HepG2 (cell line): ENCODE results near the gene VAMP4. TPM values are rescaled to one million over a fixed set of nuclear protein-coding genes. Genes with fewer than 3 reads are reported as not detected.

ENCODE experiments used
- ARID4A ChIP-seq: sonication (generic); formaldehyde crosslinking; IDR thresholded peaks from 2 replicates; pipeline ENCODE4 v1.5.0; 2020; ENCODE audit warnings: mild to moderate bottlenecking, missing genetic modification reagents, borderline replicate concordance
- GATAD1 ChIP-seq: IDR thresholded peaks from 2 replicates; pipeline ENCODE4 v1.6.1; 2016; ENCODE audit warnings: missing genetic modification reagents, missing compliant biosample characterization
- GMEB2 ChIP-seq: IDR thresholded peaks from 2 replicates; pipeline ENCODE4 v1.6.1; 2016; ENCODE audit warnings: missing biosample characterization, missing genetic modification reagents, low read depth
- HMGXB3 ChIP-seq: sonication (generic); formaldehyde crosslinking; IDR thresholded peaks from 2 replicates; pipeline ENCODE4 v1.4.0; 2020; ENCODE audit warnings: missing genetic modification reagents, borderline replicate concordance
- HNF4G ChIP-seq, 2 experiments: sonication (generic) in 1 of 2; formaldehyde crosslinking in 1 of 2; IDR thresholded peaks; 2 replicates each; pipeline versions ENCODE4 v1.4.0 to v1.6.1; 2011 to 2020; ENCODE audit warnings: borderline replicate concordance in 2 of 2, low read depth in 2 of 2, mild to moderate bottlenecking in 2 of 2, low read length in 1 of 2, missing genetic modification reagents in 1 of 2, moderate library complexity in 1 of 2
- HOXA5 ChIP-seq: sonication (generic); formaldehyde crosslinking; IDR thresholded peaks from 2 replicates; pipeline ENCODE4 v1.4.0; 2020; ENCODE audit warnings: missing genetic modification reagents
- KDM2A ChIP-seq: sonication (generic); formaldehyde crosslinking; IDR thresholded peaks from 2 replicates; pipeline ENCODE4 v1.4.0; 2020; ENCODE audit warnings: low read depth, missing genetic modification reagents, borderline replicate concordance
- KDM5A ChIP-seq: fragments of 200-600 bp; sonication (generic); IDR thresholded peaks from 2 replicates; pipeline ENCODE4 v1.7.0; 2018; ENCODE audit warnings: antibody characterized with exemption, mild to moderate bottlenecking, low read length, borderline replicate concordance
- NFATC3 ChIP-seq: sonication (generic); formaldehyde crosslinking; IDR thresholded peaks from 2 replicates; pipeline ENCODE4 v1.5.1; 2020; ENCODE audit warnings: mild to moderate bottlenecking, missing genetic modification reagents
- NFE2L2 ChIP-seq: fragments of 150-350 bp; IDR thresholded peaks from 2 replicates; pipeline ENCODE4 v1.6.1; 2014; ENCODE audit warnings: low read length
- NONO ChIP-seq, 2 experiments: fragments of 450-650 bp in 1 of 2; sonication (generic) in 1 of 2; formaldehyde crosslinking in 1 of 2; IDR thresholded peaks in 1 of 2; conservative IDR thresholded peaks in 1 of 2; 2 replicates each; pipeline versions ENCODE4 v1.6.1 to v1.8.0; 2017 to 2022; ENCODE audit warnings: mild to moderate bottlenecking in 1 of 2, missing genetic modification reagents in 1 of 2, moderate library complexity in 1 of 2
- SAFB2 ChIP-seq: sonication (generic); formaldehyde crosslinking; IDR thresholded peaks from 2 replicates; pipeline ENCODE4 v1.5.1; 2020; ENCODE audit warnings: missing genetic modification reagents, low read depth, mild to moderate bottlenecking, borderline replicate concordance
- ZNF101 ChIP-seq: sonication (generic); formaldehyde crosslinking; IDR thresholded peaks from 2 replicates; pipeline ENCODE4 v1.4.0; 2020; ENCODE audit warnings: mild to moderate bottlenecking, low read depth, missing genetic modification reagents, borderline replicate concordance
- ZNF354B ChIP-seq: sonication (generic); formaldehyde crosslinking; IDR thresholded peaks from 2 replicates; pipeline ENCODE4 v1.8.0; 2022; ENCODE audit warnings: mild to moderate bottlenecking, missing genetic modification reagents
- ZNF510 ChIP-seq: sonication (generic); formaldehyde crosslinking; IDR thresholded peaks from 2 replicates; pipeline ENCODE4 v1.4.0; 2020; ENCODE audit warnings: low read depth, mild to moderate bottlenecking, missing genetic modification reagents
- ZNF547 ChIP-seq: sonication (generic); formaldehyde crosslinking; IDR thresholded peaks from 2 replicates; pipeline ENCODE4 v1.5.1; 2020; ENCODE audit warnings: mild to moderate bottlenecking, missing genetic modification reagents
- polyA plus RNA-seq, 8 experiments: library from polyadenylated mRNA; depleted of rRNA in 3 of 8; stranded (reverse) in 7 of 8; unstranded in 1 of 8; fragments of >200 nt; fragmentation: Illumina TruSeq in 4 of 8; extraction: Trizol in 4 of 8; gene quantifications; 2 replicates each; pipeline versions ENCODE4 v1.2.1 to v1.2.3, GENCODE V29; 2011 to 2016; ENCODE audit warnings: low read depth in 4 of 8, missing spikeins in 1 of 8, mixed read lengths in 1 of 8; ENCODE audit not compliant: insufficient read depth in 1 of 8
- total RNA-seq, 5 experiments: library from RNA; depleted of rRNA; stranded (reverse); fragments of >200 nt; fragmentation: Illumina TruSeq; extraction: Trizol; gene quantifications; 2 replicates each; pipeline ENCODE4 v1.2.3, GENCODE V29; 2016; ENCODE audit warnings: low read depth in 1 of 5

VAMP4 gene
- total and polyA plus RNA-seq, 2 of the 13 experiments (the other 11 are each of a cell fraction or from before 2014, with no cell fraction given) = 1.4 to 2.0 TPM

DNA sequence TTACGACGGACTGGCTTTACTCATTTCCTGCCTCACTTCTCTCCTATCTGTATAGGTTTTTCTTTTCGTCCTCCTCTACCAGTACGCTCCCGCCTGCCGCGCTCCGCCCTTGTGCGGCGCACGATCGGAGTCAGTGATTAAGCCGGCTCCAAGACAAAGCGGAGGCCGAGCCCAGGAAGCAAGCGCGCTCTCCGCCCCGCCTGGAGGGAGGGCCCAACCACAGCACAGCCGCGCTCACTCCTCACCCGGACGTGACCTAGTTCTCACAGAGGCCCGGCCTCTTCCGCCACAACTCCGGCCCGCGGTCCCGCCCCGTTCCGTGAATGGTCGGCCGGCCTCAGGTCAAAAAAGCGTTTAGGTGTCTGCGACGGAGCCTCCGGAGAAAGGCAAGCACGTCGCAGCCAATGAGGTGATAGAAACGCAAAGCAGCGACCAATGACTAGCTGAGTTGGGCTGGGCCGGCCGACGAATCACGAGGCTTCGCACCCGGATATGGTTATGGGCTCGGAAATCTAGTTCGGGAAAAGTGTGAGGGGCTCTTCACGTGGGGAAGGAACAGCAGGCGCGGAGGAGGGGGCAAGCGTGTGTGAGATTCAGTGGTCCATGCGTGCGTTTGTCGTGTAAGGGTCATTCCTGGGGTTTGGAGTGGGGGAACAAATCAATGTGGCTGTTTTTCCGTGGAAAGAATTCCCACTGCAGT lies 39.5 kb upstream of the VAMP4 start, which contains the start of gene METTL13 (continued):
- TF ChIP-seq GATAD1 (peak; percentile 94), KDM5A (peak; percentile 63; the same call in 1 of the 2 replicates), ARID4A (CRISPR knock-in tag) (peak; percentile 91), NFE2L2 (no peak), ZNF354B (CRISPR knock-in tag) (no peak), NFATC3 (no peak), GMEB2 (peak; percentile 21; the same call in 1 of the 2 replicates), ZNF101 (CRISPR knock-in tag) (no peak), ZNF547 (CRISPR knock-in tag) (0 out of 2 replicates have a peak, but pooled peaks have one; percentile 17), HNF4G (IDR thresholded peaks at IDR 0.05; ENCODE audit: borderline replicate concordance, low read depth, low read length) (no peak), HNF4G (CRISPR knock-in tag; IDR thresholded peaks at IDR 0.05; ENCODE audit: borderline replicate concordance, low read depth) (no peak), KDM2A (CRISPR knock-in tag) (peak; percentile 83; the same call in 1 of the 2 replicates), NONO (IDR thresholded peaks at IDR 0.05) (no peak), NONO (CRISPR knock-in tag; conservative IDR thresholded peaks at IDR 0.05) (peak; percentile 88), HOXA5 (CRISPR knock-in tag) (no peak), ZNF510 (CRISPR knock-in tag) (peak; percentile 57; the same call in 1 of the 2 replicates), HMGXB3 (CRISPR knock-in tag) (peak; percentile 87), SAFB2 (no peak; the same call in 1 of the 2 replicates)
